Measurements from ENCODE around the gene NSMF.

NSMF gene

DNA sequence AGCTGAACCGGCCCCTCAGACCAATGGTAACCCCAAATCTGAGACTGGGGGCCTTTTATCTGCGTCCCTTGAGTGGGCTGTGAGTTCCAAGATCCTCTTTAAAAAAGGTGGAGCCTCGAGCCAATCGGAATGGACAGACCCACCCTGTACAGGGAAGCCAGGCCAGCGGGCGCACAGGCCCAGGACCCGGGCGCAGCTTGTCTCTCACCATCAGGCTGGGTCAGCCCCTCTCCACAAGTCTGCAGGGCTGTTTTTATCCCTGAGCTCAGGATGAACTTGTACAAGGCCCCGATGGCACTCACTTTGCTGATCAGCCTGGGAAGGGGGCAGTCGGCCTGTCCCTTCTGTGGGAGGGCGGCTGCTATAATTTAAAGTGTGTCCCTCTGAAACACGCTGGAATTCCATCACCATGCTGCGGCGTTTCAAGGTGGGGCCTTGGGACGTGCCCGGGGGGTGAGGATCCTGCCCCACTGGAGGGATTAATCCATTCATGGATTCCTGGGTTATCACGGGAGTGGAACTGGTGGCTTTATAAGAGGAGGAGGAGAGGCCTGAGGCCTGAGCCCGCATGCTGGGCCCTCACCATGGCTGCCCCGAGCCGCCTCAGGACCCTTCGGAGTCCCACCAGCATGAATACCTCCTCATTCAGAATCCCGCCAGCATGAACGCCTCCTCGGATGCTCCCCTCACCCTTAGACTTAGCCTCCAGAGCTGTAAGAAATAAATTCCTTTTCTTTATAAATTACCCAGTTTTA is 50.3 kb downstream of the NSMF start:
- DNase-seq: no peak

DNA sequence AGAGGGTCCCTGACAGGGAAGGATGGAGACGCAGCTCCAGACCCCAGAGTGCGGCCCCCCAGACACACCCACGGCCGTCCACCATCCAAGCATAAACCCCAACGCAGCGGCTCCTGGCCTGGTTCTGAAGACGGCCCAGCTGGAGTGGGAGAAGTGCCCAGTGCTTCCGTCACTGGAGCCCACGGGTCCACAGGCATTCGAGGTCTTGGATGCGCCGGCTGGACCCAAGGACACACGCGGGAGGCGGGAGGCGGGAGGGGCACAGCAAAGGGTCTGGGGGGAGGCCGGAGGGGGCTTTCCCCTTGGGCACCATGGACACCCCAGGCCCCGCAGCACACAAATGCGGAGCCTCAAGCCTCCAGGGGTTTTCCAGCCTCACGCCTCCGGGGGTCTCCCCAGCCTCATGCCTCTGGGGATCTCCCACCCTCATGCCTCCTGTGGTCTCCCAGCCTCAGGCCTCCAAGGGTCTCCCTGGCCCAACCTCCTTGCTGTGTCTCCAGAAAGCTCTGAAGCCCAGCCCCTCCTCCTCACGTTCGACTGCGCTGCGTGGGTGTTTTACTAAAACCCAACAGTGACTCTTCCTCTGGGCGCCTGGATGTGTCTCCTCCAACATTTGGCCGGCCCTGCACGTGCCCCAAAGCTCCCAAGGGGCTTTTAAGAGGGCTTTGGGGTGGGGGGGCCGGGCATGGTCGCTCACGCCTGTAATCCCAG is 51.4 kb downstream of the NSMF start:
- DNase-seq: no peak

DNA sequence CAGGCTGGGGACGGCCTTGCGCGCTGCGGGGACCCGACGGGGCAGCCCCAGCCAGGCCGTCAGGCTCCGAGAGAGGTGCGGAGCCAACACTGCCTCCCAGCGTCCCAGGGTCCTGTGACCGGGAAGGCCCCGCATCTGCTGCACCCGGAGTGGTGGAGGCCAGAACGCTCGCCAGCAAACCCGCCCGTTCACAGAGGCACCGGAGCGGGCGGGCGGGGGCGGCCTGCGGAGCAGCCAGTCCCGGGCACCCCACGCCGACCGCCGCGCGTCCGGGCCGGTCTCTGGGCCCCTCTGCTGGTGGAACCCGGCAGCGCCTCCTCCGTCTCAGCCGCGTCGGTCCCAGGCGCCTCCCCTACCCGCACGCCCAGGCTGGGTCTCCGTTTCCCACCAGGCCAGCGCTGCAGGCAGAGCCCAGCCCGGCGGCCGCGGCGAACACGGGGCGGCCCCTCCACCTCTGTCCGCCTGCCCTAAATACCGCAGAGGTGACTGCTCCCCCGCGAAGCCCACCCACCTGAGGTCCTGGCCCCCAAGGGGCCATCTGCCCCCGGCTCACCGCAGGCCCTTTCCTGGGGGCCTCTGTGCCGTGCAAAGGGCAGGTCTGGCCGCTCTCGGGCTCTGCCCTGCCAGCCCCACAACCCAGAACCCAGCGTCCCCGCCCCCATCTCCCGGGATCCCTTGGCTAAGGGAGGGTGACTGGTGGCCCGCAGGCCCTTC is 52.1 kb downstream of the NSMF start:
- peak; percentile 73 for DNase-seq

DNA sequence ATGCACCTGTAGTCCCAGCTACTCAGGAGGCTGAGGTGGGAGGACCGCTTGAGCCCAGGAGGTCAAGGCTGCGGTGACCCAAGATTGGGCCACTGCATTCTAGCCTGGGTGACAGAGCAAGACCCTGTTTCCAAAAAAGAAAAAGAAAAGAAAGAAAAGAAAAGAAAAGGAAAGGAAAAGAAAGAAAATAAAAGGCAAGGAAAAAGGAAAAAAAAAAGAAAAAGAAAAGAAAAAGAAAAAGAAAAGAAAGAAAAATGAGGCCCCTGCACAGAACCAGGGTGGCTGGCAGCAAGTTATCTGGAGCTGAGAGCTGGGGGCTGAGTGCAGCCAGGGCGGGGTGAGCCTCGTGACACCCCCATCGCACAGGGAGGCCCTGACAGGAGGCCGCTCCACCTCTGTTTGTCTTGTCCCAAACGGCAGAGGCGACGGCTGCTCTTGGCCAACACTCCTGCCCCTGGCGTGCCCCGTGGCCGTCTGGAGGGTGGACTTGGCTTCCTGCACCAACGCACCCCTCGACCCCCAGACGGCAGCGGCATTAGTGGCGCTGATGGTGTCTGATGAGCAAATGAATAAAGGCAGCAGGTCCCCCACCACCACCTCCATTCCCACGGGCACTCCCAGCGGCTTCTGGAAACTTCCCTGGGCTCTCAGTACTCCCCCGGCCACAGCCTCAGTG is 52.9 kb downstream of the NSMF start:
- DNase-seq: no peak

DNA sequence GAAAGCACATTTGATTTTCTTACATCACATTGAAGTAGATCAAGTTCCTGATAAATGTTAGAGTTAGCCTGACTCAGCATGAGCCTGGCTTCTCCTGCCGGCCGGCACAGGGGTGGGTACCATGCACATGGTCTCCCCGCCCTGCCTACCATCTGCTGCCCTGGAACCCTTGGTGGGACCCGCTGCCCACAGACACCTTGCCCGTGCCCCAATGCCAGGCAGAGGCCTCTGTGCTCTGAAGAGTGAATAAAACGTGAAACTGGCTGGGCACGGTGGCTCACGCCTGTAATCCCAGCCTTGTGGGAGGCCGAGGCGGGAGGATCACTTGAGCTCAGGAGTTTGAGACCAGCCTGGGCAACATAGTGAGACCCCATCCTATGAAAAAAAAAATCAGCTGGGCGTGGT is 53.5 kb downstream of the NSMF start:
- no peak for DNase-seq

DNA sequence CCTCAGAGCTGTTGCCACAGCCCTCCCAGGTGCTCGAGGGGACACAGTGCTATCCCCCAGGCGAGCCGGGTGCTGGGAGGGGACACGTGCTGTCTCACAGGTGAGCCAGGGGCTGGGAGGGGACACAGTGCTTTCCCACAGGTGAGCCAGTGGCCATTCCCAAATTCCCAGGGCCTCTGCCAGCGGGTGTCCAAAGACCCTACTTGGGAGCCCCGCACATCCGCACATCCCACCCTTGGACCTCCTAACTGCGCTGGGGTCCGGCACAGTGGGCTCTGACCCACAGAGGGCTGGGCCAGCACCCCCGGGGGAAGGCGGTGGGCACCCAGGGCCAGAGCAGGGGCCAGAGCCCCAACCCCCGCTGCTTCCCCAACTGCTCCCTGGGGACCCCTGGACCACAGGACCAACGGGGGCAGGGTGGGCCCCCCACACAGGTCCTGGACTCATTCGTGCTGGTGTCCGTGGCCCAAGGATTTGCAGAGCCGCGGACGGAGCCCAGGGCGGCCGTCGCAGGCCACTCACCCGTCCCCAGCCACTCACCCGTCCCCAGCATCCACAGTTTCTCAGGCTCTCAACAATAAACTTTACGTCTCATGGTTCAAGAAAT is 54.1 kb downstream of the NSMF start:
- no peak for DNase-seq

DNA sequence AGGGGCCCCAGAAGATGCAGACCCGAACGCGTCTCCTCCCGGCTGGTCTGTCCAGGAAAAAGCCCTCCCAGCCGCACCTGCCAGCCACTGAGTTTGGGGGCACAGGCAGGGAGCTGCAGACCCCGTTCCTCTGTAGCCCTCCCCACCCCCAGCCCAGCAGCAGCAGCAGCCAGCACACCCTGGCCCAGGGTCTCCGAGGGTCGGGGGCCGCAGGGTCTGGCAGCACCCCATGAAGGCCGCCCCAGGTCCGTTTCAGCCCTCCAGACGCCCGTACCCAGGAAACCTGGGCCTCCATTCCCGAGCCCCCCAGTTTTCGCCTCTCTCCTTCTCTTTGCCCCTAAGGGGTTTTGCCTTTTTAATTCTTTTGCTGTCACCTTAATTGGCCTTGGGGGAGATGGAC is 55.9 kb downstream of the NSMF start:
- no peak for DNase-seq

DNA sequence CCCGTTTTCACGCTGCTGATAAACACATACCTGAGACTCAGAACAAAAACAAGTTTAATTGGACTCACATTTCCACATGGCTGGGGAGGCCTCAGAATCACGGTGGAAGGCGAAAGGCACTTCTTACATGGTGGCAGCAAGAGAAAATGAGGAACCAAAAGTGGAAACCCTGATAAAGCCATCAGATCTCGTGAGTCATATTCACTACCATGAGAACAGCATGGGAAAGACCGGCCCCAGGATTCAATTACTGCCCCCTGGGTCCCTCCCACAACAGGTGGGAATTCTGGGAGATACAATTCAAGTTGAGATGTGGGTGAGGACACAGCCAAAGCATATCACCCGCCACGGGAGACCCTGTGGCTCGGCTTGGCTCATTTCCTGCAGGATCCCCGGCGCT is 56.4 kb downstream of the NSMF start:
- DNase-seq: no peak

DNA sequence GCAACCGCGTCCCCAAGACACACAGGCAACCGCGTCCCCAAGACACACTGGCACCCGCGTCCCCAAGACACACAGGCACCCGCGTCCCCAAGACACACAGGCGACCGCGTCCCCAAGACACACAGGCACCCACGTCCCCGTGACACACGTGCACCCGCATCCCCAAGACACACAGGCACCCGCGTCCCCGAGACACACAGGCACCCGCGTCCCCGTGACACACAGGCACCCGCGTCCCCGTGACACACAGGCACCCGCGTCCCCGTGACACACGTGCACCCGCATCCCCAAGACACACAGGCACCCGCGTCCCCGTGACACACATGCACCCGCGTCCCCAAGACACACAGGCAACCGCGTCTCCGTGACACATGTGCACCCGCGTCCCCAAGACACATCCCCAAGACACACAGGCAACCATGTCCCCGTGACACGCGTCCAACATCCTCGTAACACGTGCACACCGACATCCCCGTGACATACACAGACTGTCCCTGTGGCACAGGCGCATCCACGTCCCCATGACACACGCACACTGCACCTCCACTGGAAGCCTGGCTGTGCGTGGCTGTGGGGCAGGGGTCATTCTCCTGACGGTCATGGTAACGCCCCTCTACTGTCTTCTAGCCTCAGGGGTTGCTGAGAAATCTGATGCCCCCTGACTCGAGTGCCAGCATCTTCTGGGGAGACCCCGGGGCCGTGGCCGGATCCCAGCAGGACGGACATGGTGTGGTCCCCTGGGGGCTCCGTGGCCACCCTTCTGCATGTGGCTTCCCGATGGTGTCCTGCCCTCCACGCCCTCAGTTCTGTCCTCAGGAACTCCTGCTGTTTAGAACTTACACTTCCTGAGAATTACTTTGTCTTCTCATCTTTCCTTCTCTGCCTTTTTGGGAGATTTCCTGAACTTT is 60.3 kb downstream of the NSMF start:
- no peak for DNase-seq

DNA sequence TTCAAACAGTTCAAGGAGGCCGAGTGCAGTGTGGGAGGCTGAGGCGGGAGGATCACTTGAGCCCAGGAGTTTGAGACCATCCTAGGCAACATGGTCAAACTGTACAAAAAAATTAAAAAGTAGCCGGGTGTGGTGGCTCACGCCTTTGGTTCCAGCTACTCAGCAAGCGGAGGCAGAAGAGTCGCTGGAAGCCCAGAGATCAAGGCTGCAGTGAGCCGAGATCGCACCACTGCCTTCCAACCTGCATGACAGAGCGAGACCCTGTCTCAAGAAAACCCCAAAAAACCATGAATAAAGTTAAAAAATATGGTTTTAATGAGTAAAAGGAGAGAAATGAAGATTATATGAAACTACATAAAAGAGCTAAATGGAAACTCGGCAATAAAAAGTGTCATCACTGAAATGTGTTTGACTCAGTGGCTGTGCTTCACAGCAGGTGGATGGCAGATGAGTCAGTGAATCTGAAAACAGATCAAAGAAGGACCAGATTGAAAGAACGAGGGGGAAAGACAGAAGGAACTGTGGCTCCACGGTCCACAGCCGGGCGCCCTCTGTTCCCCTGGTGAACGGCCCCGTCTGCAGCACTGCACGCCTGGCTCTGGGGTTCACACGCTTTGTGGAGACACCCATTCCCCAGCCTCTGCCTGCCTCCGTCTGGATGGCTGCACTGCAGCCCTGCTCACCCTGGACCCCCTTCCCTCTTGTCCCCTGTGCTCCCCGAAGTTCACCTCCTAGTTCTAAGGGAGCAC is 61.3 kb downstream of the NSMF start:
- DNase-seq: no peak
